GM12878 (cell line): ENCODE results near the gene RGP1. TPM values are rescaled to one million over a fixed set of nuclear protein-coding genes. Genes with fewer than 3 reads are reported as not detected.

Experiments
- ATAC-seq: fragments of 200-7000 bp; cut with Tn5 transposase; 3 replicates; pipeline ENCODE4 v1.9.1; 2020; ENCODE audit warnings: mild to moderate bottlenecking, moderate library complexity
- BruUV-seq: library from RNA; stranded (reverse); fragments of 400-500 nt; replicated peaks from 2 replicates; lab custom pipeline; 2021; lab: Mats Ljungman, UMichigan
- CTCF ChIA-PET: fragments of 300-600 bp; sonication (Branson Sonifier 250); formaldehyde crosslinking; extraction: SDS; loops from one replicate; lab custom pipeline; 2021; ENCODE audit warnings: inconsistent platforms; lab: Yijun Ruan, JAX
- POLR2A ChIA-PET: fragments of 350-600 bp; formaldehyde crosslinking; extraction: SDS; loops from one replicate; lab custom pipeline; 2021; ENCODE audit warnings: inconsistent platforms; lab: Charles Lee
- RAD21 ChIA-PET: fragments of 300-600 bp; sonication (Branson Sonifier 250); formaldehyde crosslinking; loops from one replicate; lab custom pipeline; 2023; ENCODE audit warnings: antibody characterized with exemption; ENCODE audit not compliant: unreplicated experiment; lab: Charles Lee
- SMC1A ChIA-PET: fragments of 300-600 bp; sonication (Branson Sonifier 250); formaldehyde crosslinking; loops from one replicate; lab custom pipeline; 2023; ENCODE audit not compliant: unreplicated experiment, uncharacterized antibody; lab: Charles Lee
- DNase-seq: peaks from one replicate; pipeline ENCODE4 v3.0.0-alpha.2; 2011; ENCODE audit warnings: low read depth, low spot score
- FAIRE-seq: peaks from 3 replicates; lab custom pipeline; 2011; peaks lifted over from hg19 to GRCh38; lab: Jason Lieb, UNC
- H2AFZ ChIP-seq: 2 replicates; pipeline ENCODE4 v1.6.0; 2011; ENCODE audit warnings: low read depth, low read length, control low read depth; ENCODE audit not compliant: control insufficient read depth
- H3K27ac ChIP-seq: 2 replicates; pipeline ENCODE4 v1.5.1; 2011; ENCODE audit warnings: control low read depth; ENCODE audit not compliant: control insufficient read depth, insufficient read depth
- H3K27me3 ChIP-seq, 2 experiments: replicated peaks in 1 of 2; 2 replicates each; pipeline versions ENCODE4 v1.6.0 to v1.6.1; 2011; ENCODE audit warnings: low read length in 1 of 2; ENCODE audit not compliant: control insufficient read depth in 2 of 2, insufficient read depth in 2 of 2
- H3K36me3 ChIP-seq, 2 experiments: 2 replicates each; pipeline ENCODE4 v1.5.1; 2011; ENCODE audit warnings: low read length in 1 of 2; ENCODE audit not compliant: control insufficient read depth in 2 of 2, insufficient read depth in 2 of 2
- H3K4me1 ChIP-seq: 2 replicates; pipeline ENCODE4 v1.6.1; 2011; ENCODE audit warnings: mild to moderate bottlenecking, low read length, moderate library complexity, mixed read lengths; ENCODE audit not compliant: control insufficient read depth, insufficient read depth
- H3K4me2 ChIP-seq: 2 replicates; pipeline ENCODE4 v1.6.0; 2011; ENCODE audit warnings: control low read depth; ENCODE audit not compliant: control insufficient read depth, insufficient read depth
- H3K4me3 ChIP-seq: fragments of 200-600 bp; sonication (generic); 2 replicates; pipeline ENCODE4 v1.5.1; 2016
- H3K79me2 ChIP-seq: 2 replicates; pipeline ENCODE4 v1.6.0; 2011; ENCODE audit warnings: low read length; ENCODE audit not compliant: control insufficient read depth, insufficient read depth
- H3K9ac ChIP-seq: 2 replicates; pipeline ENCODE4 v1.8.0; 2011; ENCODE audit warnings: low read length, control low read depth, mixed read lengths; ENCODE audit not compliant: control insufficient read depth, insufficient read depth
- H3K9me3 ChIP-seq: replicated peaks from 3 replicates; pipeline ENCODE4 v1.5.1; 2011; ENCODE audit warnings: mild to moderate bottlenecking, low read length; ENCODE audit not compliant: control insufficient read depth, insufficient read depth
- H4K20me1 ChIP-seq: 2 replicates; pipeline ENCODE4 v1.6.0; 2011; ENCODE audit not compliant: control insufficient read depth, insufficient read depth
- BMI1 ChIP-seq: fragments of 450-650 bp; IDR thresholded peaks from 2 replicates; pipeline ENCODE4 v1.6.1; 2016; ENCODE audit warnings: mild to moderate bottlenecking, moderate library complexity, borderline replicate concordance
- CREB1 ChIP-seq: IDR thresholded peaks from 2 replicates; pipeline ENCODE4 v1.6.1; 2012; ENCODE audit warnings: low read depth, mild to moderate bottlenecking, inconsistent platforms
- EED ChIP-seq: sonication (generic); IDR thresholded peaks from 2 replicates; pipeline ENCODE4 v1.6.1; 2016; ENCODE audit warnings: antibody characterized with exemption, low read depth
- MYB ChIP-seq: fragments of 150-350 bp; IDR thresholded peaks from 2 replicates; pipeline ENCODE4 v1.6.1; 2014; ENCODE audit warnings: mild to moderate bottlenecking, low read depth, low read length, borderline replicate concordance
- NBN ChIP-seq: fragments of 450-650 bp; IDR thresholded peaks from 2 replicates; pipeline ENCODE4 v1.6.1; 2016
- NR2F1 ChIP-seq: fragments of 450-650 bp; conservative IDR thresholded peaks from 2 replicates; pipeline ENCODE4 v1.6.1; 2017; ENCODE audit warnings: mild to moderate bottlenecking
- POU2F2 ChIP-seq: IDR thresholded peaks from 3 replicates; pipeline ENCODE4 v1.6.1; 2011; ENCODE audit warnings: low read depth, mild to moderate bottlenecking, low read length, borderline replicate concordance
- RAD21 ChIP-seq: IDR thresholded peaks from 2 replicates; pipeline ENCODE4 v1.6.1; 2011; ENCODE audit warnings: mild to moderate bottlenecking, low read depth, low read length, moderate library complexity; ENCODE audit not compliant: insufficient read depth
- RCOR1 ChIP-seq: conservative IDR thresholded peaks from 2 replicates; pipeline ENCODE4 v1.6.1; 2012; ENCODE audit warnings: low read depth, low read length, improper control_type of control experiment
- RUNX3 ChIP-seq: IDR thresholded peaks from 2 replicates; pipeline ENCODE4 v1.6.1; 2012; ENCODE audit warnings: low read length, inconsistent platforms
- SP1 ChIP-seq: IDR thresholded peaks from one replicate; pipeline ENCODE4 v1.6.1; 2011; ENCODE audit warnings: low read depth, low read length
- SREBF1 ChIP-seq: IDR thresholded peaks from 2 replicates; pipeline ENCODE4 v1.6.1; 2012; ENCODE audit warnings: mild to moderate bottlenecking, low read length
- SREBF2 ChIP-seq: IDR thresholded peaks from 2 replicates; pipeline ENCODE4 v1.6.1; 2012; ENCODE audit warnings: mild to moderate bottlenecking, low read length
- SRF ChIP-seq, 2 experiments: IDR thresholded peaks; 2 replicates each; pipeline ENCODE4 v1.6.1; 2011; ENCODE audit warnings: low read depth in 2 of 2, low read length in 2 of 2, mild to moderate bottlenecking in 1 of 2, moderate library complexity in 1 of 2
- SUPT20H ChIP-seq: IDR thresholded peaks from 2 replicates; pipeline ENCODE4 v1.6.1; 2011; ENCODE audit warnings: low read depth, mild to moderate bottlenecking, low read length, moderate library complexity, borderline replicate concordance; ENCODE audit not compliant: control insufficient read depth
- USF1 ChIP-seq: IDR thresholded peaks from 2 replicates; pipeline ENCODE4 v1.6.1; 2011; ENCODE audit warnings: borderline replicate concordance, low read depth, mild to moderate bottlenecking, moderate library complexity, mixed read lengths, low read length; ENCODE audit not compliant: insufficient read depth; ENCODE audit errors: extremely low read length
- YBX1 ChIP-seq: fragments of 450-650 bp; IDR thresholded peaks from 2 replicates; pipeline ENCODE4 v1.6.1; 2016; ENCODE audit warnings: antibody characterized with exemption
- YY1 ChIP-seq: IDR thresholded peaks from 2 replicates; pipeline ENCODE4 v1.6.1; 2011; ENCODE audit warnings: low read depth, mild to moderate bottlenecking, low read length
- ZNF207 ChIP-seq: fragments of 450-650 bp; IDR thresholded peaks from 2 replicates; pipeline ENCODE4 v1.6.1; 2014; ENCODE audit warnings: antibody characterized with exemption, mild to moderate bottlenecking, borderline replicate concordance
- WGBS: methylation state at CpG from one replicate; pipeline ENCODE4 v1.1.6; 2016; ENCODE audit warnings: low lambda C conversion rate; ENCODE audit not compliant: insufficient replicate concordance, insufficient coverage; ENCODE audit errors: missing lambda C conversion rate; 5-methylcytosine and 5-hydroxymethylcytosine counted together
- in situ Hi-C: fragments of 300-500 bp; cut with MboI; formaldehyde crosslinking; loops from 9 replicates; pipeline ENCODE4 v1.14.3; 2018; ENCODE audit warnings: mixed read lengths
- intact Hi-C: fragments of 100-400 bp; cut with micrococcal nuclease; formaldehyde crosslinking; loops from one replicate; pipeline ENCODE4 v1.14.2; 2022; ENCODE audit not compliant: unreplicated experiment
- polyA plus RNA-seq, 11 experiments: library from polyadenylated mRNA; depleted of rRNA in 4 of 11; unstranded in 6 of 11; stranded (reverse) in 5 of 11; fragments of >200 nt; fragmentation: Nextera tagmentation in 4 of 11; fragmentation: Illumina TruSeq in 1 of 11; extraction: Ambion mirVana in 4 of 11; extraction: Trizol in 1 of 11; gene quantifications; 1 replicate in 1 of 11; 2 replicates in 10 of 11; pipeline versions ENCODE4 v1.2.1 to v1.2.3, GENCODE V29; 2011 to 2016; ENCODE audit warnings: inconsistent platforms in 2 of 11, missing spikeins in 2 of 11, low read depth in 1 of 11
- total RNA-seq, 4 experiments: library from RNA; depleted of rRNA in 3 of 4; stranded (reverse); fragments of >200 nt in 3 of 4; fragmentation: Illumina TruSeq in 1 of 4; extraction: Trizol in 1 of 4; gene quantifications; 2 replicates each; pipeline versions ENCODE4 v1.2.1 to v1.2.3, GENCODE V29; 2013 to 2021
- TF ChIP-seq, protein P1 (sequence below): IDR thresholded peaks from 2 replicates; pipeline ENCODE4 v1.6.1; 2012; ENCODE audit warnings: mild to moderate bottlenecking, low read depth, low read length

Gene RGP1
- total and polyA plus RNA-seq, 10 of the 15 experiments (the other 5 are each of a cell fraction or from before 2014, with no cell fraction given) = 0.44 to 14.9 (median 7.4) TPM

DNA sequence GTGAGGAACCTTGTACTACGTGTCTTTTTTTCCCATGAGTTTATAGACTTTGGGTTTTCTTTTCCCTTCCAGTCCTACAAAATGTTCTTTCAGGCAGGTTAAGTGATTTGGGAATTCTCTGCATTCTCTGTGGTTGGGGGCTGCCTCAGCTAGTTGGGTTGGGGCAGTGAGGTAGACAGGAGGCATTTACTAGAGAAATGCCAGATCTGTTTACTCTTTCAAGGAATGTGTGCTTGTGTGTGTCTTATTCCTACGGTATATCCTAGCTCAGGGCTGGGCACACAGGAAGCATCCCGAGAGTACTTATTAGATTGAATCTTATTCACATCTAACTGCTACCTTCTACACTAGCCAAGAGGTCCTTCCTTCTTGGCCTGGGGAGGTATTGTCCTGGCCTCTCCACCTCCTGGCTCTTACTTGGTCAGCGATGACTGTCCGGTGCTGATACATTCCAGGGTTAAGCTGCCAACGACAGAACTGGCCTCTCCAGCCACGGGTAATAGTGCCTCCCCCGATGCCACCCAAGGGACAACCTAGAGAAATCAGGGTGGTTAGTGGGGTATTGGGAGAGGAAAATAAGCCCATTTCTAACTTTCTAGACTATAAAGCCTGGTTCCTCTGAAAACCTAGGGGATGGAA is 5.1 kb upstream of the RGP1 start (continued):
- TF ChIP-seq, protein P1, sequence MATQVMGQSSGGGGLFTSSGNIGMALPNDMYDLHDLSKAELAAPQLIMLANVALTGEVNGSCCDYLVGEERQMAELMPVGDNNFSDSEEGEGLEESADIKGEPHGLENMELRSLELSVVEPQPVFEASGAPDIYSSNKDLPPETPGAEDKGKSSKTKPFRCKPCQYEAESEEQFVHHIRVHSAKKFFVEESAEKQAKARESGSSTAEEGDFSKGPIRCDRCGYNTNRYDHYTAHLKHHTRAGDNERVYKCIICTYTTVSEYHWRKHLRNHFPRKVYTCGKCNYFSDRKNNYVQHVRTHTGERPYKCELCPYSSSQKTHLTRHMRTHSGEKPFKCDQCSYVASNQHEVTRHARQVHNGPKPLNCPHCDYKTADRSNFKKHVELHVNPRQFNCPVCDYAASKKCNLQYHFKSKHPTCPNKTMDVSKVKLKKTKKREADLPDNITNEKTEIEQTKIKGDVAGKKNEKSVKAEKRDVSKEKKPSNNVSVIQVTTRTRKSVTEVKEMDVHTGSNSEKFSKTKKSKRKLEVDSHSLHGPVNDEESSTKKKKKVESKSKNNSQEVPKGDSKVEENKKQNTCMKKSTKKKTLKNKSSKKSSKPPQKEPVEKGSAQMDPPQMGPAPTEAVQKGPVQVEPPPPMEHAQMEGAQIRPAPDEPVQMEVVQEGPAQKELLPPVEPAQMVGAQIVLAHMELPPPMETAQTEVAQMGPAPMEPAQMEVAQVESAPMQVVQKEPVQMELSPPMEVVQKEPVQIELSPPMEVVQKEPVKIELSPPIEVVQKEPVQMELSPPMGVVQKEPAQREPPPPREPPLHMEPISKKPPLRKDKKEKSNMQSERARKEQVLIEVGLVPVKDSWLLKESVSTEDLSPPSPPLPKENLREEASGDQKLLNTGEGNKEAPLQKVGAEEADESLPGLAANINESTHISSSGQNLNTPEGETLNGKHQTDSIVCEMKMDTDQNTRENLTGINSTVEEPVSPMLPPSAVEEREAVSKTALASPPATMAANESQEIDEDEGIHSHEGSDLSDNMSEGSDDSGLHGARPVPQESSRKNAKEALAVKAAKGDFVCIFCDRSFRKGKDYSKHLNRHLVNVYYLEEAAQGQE = no peak

DNA sequence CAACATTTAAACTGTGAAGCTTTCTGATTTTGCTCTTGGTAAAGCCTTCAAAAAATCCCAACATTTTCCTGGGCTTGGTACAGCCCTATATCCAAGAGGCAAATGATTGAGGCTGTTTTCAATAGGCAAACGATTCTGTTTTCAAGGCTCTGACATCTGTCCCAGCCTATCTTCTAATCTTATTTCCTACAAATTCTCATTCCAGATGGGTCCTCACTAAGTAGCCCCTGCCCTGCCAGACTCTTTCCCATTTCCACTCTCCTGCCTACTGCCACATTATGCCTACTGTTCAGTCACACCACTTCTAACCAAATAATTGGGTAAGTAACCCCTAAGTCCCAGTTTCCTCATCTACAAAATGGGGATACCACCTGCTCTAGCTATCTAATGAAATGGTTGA is 3.5 kb upstream of the RGP1 start:
- H3K27ac ChIP-seq = no peak overlapping the region
- H3K9me3 ChIP-seq = no peaks in the 10 kb centered on the region
- ChIA-PET CTCF (interaction anchor here (0.7 to 9.5 kb wide), 11 partner anchors 10 to 136 kb away, joined by 3 to 147 read pairs (median 5); partner anchors contain the start of genes CCDC107, CREB3, RMRP and TLN1), POLR2A (interaction anchor here (0.5 to 6.2 kb wide), 7 partner anchors 10 to 254 kb away, joined by 3 to 70 read pairs (median 5); partner anchors contain the start of genes CREB3 and TLN1), RAD21 (interaction anchor here (0.6 to 5.0 kb wide), 4 partner anchors 16 to 80 kb away, joined by 3 to 74 read pairs (median 6); partner anchors contain the start of genes CREB3 and TLN1), SMC1A (interaction anchor here (1.1 to 1.8 kb wide), 4 partner anchors 10 to 137 kb away, joined by 5 to 8 read pairs (median 6); no protein-coding TSS in a partner anchor)
- no peak overlapping the region for H3K9ac ChIP-seq
- H2AFZ ChIP-seq = no peak overlapping the region
- H4K20me1 ChIP-seq = no peaks in the 10 kb centered on the region; the same call in 1 of the 2 replicates
- peak overlapping the region; percentile 99 for H3K4me3 ChIP-seq
- in situ Hi-C loops (no loop called here), intact Hi-C loops (no loop called here)
- FAIRE-seq (no peak), DNase-seq (no peak), ATAC-seq (no peak)
- H3K79me2 ChIP-seq = peaks cover 51% of the 10 kb centered on the region
- peak overlapping the region; percentile 91 for H3K4me2 ChIP-seq
- BruUV-seq = TSS peak; percentile 25
- H3K4me1 ChIP-seq = peaks cover 4% of the 10 kb centered on the region
- TF ChIP-seq SREBF1 = no peak
- no peak for TF ChIP-seq SRF (IDR thresholded peaks at IDR 0.05; ENCODE audit: low read depth in 2 of 2, low read length in 2 of 2)
- no peak for TF ChIP-seq SP1
- no peak for TF ChIP-seq YY1
- TF ChIP-seq POU2F2 = no peak
- TF ChIP-seq RCOR1 = no peak
- no peak for TF ChIP-seq NBN
- no peak for TF ChIP-seq SUPT20H
- TF ChIP-seq YBX1 = no peak
- no peak for TF ChIP-seq EED
- no peak for TF ChIP-seq NR2F1
- no peak for TF ChIP-seq CREB1
- TF ChIP-seq USF1 = no peak
- no peak for TF ChIP-seq MYB
- no peak for TF ChIP-seq RUNX3
- no peak for TF ChIP-seq RAD21
- no peak for TF ChIP-seq BMI1
- no peak for TF ChIP-seq ZNF207
- no peak for TF ChIP-seq SREBF2
- 36% methylated on average over 1 of the region's 1 CpG for WGBS
- H3K27me3 ChIP-seq = no peaks in the 10 kb centered on the region
- peaks cover 6 to 20% of the 10 kb centered on the region in 2 experiments for H3K36me3 ChIP-seq
